ENCODE data around the gene PPP1R1C. TPM values are rescaled to one million over a fixed set of nuclear protein-coding genes. Genes with fewer than 3 reads are reported as not detected.
A peak's percentile ranks its signal among the peaks of the same experiment; 100 is the strongest.
"Not testable (repeated sequence)": the region's sequence is repeated elsewhere in the genome, so short reads cannot be mapped to it uniquely, and the experiment has no call there.

Gene PPP1R1C
- total RNA-seq, 4 donors from 2014 or later = not detected

- no peaks in the 10 kb centered on the region for H3K36me3 ChIP-seq
- no peak for DNase-seq
- TF ChIP-seq CTCF (IDR thresholded peaks at IDR 0.05) (no peak), POLR2A (IDR thresholded peaks at IDR 0.05) (no peak)
- H3K27me3 ChIP-seq = no peaks in the 10 kb centered on the region
- H3K27ac ChIP-seq = no peak overlapping the region
- H3K4me1 ChIP-seq = no peaks in the 10 kb centered on the region
- no peak overlapping the region for H3K4me3 ChIP-seq
- no peaks in the 10 kb centered on the region for H3K9me3 ChIP-seq
Observed at GRCh38 chr2:182023235-182023634, 37.6 kb downstream of the PPP1R1C start.

DNA sequence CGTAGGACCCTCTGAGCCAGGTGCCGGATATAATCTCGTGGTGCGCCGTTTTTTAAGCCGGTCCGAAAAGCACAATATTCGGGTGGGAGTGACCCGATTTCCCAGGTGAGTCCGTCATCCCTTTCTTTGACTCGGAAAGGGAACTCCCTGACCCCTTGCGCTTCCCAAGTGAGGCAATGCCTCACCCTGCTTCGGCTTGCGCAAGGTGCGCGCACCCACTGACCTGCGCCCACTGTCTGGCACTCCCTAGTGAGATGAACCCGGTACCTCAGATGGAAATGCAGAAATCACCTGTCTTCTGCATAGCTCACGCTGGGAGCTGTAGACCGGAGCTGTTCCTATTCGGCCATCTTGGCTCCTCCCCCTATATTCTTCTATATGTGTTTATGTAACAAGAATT is 45.2 kb downstream of the PPP1R1C start:
- H3K4me1 ChIP-seq, H3K27me3 ChIP-seq, H3K9me3 ChIP-seq, DNase-seq, H3K27ac ChIP-seq, H3K36me3 ChIP-seq: not testable (repeated sequence)
- peak overlapping the region in 2 of 4 donors; percentile 19 to 38 for H3K4me3 ChIP-seq

DNA sequence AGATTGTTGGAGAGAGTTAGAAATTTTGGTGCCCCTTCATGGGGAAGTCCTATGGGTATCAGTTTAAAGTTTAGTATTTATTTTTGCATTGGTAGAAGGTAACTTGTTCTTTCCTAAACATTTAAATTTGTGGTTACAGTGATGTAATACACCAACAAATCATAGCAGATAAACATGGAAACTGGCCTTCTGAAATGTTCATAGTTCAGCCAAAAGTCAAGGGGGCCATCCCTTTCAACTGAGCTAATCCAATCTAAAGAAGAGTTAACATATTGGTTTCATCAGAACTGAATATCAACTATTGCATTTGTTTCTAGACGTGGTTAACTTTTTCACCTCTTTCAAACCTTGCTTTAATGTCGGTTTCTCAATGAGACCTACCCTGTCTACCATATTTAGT is 46.3 kb downstream of the PPP1R1C start:
- Histone ChIP-seq H3K36me3 (no peaks in the 10 kb centered on the region), H3K27ac (no peak overlapping the region), H3K4me3 (no peak overlapping the region), H3K27me3 (no peaks in the 10 kb centered on the region), H3K4me1 (no peaks in the 10 kb centered on the region), H3K9me3 (no peaks in the 10 kb centered on the region)
- no peak for DNase-seq
- no peak for TF ChIP-seq CTCF (IDR thresholded peaks at IDR 0.05)
- no peak for TF ChIP-seq POLR2A (IDR thresholded peaks at IDR 0.05)

- no peaks in the 10 kb centered on the region for H3K4me1 ChIP-seq
- TF ChIP-seq CTCF (IDR thresholded peaks at IDR 0.05) (no peak), POLR2A (IDR thresholded peaks at IDR 0.05) (no peak)
- no peaks in the 10 kb centered on the region for H3K36me3 ChIP-seq
- no peaks in the 10 kb centered on the region for H3K9me3 ChIP-seq
- DNase-seq = no peak
- H3K27ac ChIP-seq = no peak overlapping the region
- no peaks in the 10 kb centered on the region for H3K27me3 ChIP-seq
- no peak overlapping the region for H3K4me3 ChIP-seq
Observed at GRCh38 chr2:182033449-182033848, 47.8 kb downstream of the PPP1R1C start.

DNA sequence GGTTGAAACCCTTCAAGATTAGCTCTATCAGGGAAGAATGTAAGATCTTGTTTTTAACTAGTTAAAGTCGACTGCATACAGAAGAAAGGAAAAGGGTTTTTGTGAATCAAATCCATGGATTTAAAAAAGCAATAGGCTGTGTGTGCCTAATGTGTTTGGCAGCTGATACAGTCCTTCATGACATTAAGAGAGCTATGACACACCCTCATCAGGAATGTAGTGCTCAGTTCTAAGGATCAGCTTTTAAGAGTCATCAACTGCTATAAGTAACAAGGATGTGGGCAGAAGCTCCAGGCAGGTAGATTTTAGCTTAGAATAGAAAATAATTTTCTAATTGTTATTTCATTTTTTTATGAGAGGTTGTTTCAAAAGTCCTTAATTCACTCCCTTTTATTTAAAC is 52.9 kb downstream of the PPP1R1C start:
- Histone ChIP-seq H3K27ac (no peak overlapping the region), H3K9me3 (no peaks in the 10 kb centered on the region), H3K36me3 (no peaks in the 10 kb centered on the region), H3K27me3 (no peaks in the 10 kb centered on the region), H3K4me3 (no peak overlapping the region), H3K4me1 (no peaks in the 10 kb centered on the region)
- no peak for DNase-seq
- no peak for TF ChIP-seq CTCF (IDR thresholded peaks at IDR 0.05)
- TF ChIP-seq POLR2A (IDR thresholded peaks at IDR 0.05) = no peak

DNA sequence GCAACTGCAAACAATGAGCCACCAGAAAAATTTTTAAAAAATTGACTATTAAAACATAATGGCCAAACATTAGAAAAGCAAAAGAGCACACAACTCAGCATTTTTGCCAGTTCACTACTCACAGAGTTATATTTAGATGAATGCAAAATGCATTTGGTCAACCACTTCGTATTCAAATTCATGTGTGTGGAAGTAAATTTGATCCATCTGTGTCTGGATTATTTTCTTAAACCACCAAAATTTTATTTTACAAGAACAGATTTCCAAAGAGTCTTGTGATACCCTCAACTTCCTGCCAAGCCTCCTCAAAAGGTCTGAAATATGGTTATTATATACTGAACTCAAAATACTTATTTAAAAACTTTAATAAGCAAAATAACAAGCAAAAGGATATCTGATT is 57.4 kb downstream of the PPP1R1C start:
- H3K9me3 ChIP-seq = no peaks in the 10 kb centered on the region
- no peak overlapping the region for H3K27ac ChIP-seq
- no peaks in the 10 kb centered on the region for H3K27me3 ChIP-seq
- DNase-seq = no peak
- H3K4me3 ChIP-seq = no peak overlapping the region
- no peaks in the 10 kb centered on the region for H3K36me3 ChIP-seq
- no peaks in the 10 kb centered on the region for H3K4me1 ChIP-seq
- TF ChIP-seq POLR2A (IDR thresholded peaks at IDR 0.05) (no peak), CTCF (IDR thresholded peaks at IDR 0.05) (no peak)
